ENCODE results near the gene CMKLR1. TPM values are rescaled to one million over a fixed set of nuclear protein-coding genes. Genes with fewer than 3 reads are reported as not detected.

The CMKLR1 gene
- total RNA-seq, 1 donor from 2014 or later = 5.2 TPM

Other genes with a start within 250 kb of the CMKLR1 start
- gene WSCD2, start 210.0 kb downstream of the CMKLR1 start, total RNA-seq = 43.7 TPM
- gene FICD, start 176.0 kb upstream of the CMKLR1 start, total RNA-seq = 6.4 TPM
- 64.9 TPM for gene SART3, start 221.9 kb upstream of the CMKLR1 start, total RNA-seq
- 131 TPM for gene ISCU, start 223.3 kb upstream of the CMKLR1 start, total RNA-seq